A673 (cell line): ENCODE data around the gene ADAMTSL3.

Experiments
- CTCF ChIP-seq: fragments of 300-800, 200-600 bp; sonication (generic); conservative IDR thresholded peaks from 2 replicates; pipeline ENCODE4 v1.5.1; 2017; ENCODE audit warnings: low read depth, mild to moderate bottlenecking, antibody characterized with exemption, low read length, moderate library complexity, mixed read lengths
- EZH2 ChIP-seq: fragments of 200-600 bp; sonication (generic); IDR thresholded peaks from 2 replicates; pipeline ENCODE4 v1.6.1; 2017; ENCODE audit warnings: borderline replicate concordance, low read depth, mild to moderate bottlenecking, mixed read lengths, antibody characterized with exemption, low read length; ENCODE audit not compliant: poor library complexity, severe bottlenecking

DNA sequence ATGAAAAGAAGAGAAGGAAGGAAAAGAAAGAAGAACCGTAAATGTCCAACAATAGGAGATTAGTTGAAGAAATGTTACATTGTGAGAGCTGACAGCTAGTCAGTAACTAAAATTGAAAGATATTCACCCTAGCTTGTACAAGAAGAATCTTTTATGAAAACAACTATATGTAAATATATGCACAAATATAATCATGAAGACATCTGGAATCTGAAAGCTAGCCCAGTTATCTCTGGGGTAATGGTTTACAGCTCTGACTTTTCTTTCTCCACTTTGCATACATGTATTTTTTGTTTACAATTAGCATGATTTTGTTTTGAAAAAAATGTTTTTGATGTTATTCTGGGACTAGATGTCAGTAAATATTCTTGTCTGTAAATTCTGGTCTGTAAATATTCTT, 37.1 kb upstream of the ADAMTSL3 start:
- TF ChIP-seq CTCF (no peak), EZH2 (no peak)
